ENCODE data around the gene TLR6.

- TF ChIP-seq EZH2phosphoT487 (IDR thresholded peaks at IDR 0.05; ENCODE audit: insufficient read depth, low read depth): no peak
- no peak for TF ChIP-seq EZH2 (IDR thresholded peaks at IDR 0.05; ENCODE audit: insufficient read depth, poor library complexity, severe bottlenecking)
These were observed 13.6 kb downstream of the TLR6 start for GRCh38 chr4:38842994-38843393.

Measured in GM23248 (cell line).